ENCODE measurements around the gene SLC2A13.

- TF ChIP-seq POLR2A (IDR thresholded peaks at IDR 0.05) (no peak), CTCF (IDR thresholded peaks at IDR 0.05 in 4 of 5, conservative IDR thresholded peaks at IDR 0.05 in 1 of 5) (no peak)
Observed at GRCh38 chr12:39804479-39804878, 301.4 kb downstream of the SLC2A13 start.
